GM18520 (cell line): ENCODE measurements around the gene SPPL2C.
"Not testable (repeated sequence)": the region's sequence is repeated elsewhere in the genome, so short reads cannot be mapped to it uniquely, and the experiment has no call there.

Source experiments
- ATAC-seq: cut with Tn5 transposase; IDR thresholded peaks from one replicate; pipeline ENCODE4 v1.9.1; 2021; ENCODE audit not compliant: unreplicated experiment

Gene SPPL2C

GRCh38 chr17:45849536-45849990, 4.9 kb downstream of the SPPL2C start:
- no peak for ATAC-seq

GRCh38 chr17:45850011-45850410, 5.3 kb downstream of the SPPL2C start:
- no peak for ATAC-seq

- no peak for ATAC-seq
Measured at GRCh38 chr17:45850468-45850867, 5.8 kb downstream of the SPPL2C start.

GRCh38 chr17:45851022-45851421, 6.3 kb downstream of the SPPL2C start:
- no peak for ATAC-seq

- no peak for ATAC-seq
Measured at GRCh38 chr17:45851464-45851863, 6.8 kb downstream of the SPPL2C start.

GRCh38 chr17:45851873-45852272, 7.2 kb downstream of the SPPL2C start:
- ATAC-seq = no peak

- no peak for ATAC-seq
Measured at GRCh38 chr17:45852535-45853297, 8.0 kb downstream of the SPPL2C start.

GRCh38 chr17:45854209-45854608, 9.5 kb downstream of the SPPL2C start:
- ATAC-seq = no peak

GRCh38 chr17:45855691-45856336, 11.1 kb downstream of the SPPL2C start:
- ATAC-seq = no peak

- no peak for ATAC-seq
Measured at GRCh38 chr17:45857977-45858708, 13.5 kb downstream of the SPPL2C start.

- ATAC-seq = no peak
Measured at GRCh38 chr17:45861165-45861564, 16.5 kb downstream of the SPPL2C start.

- ATAC-seq = not testable (repeated sequence)
Measured at GRCh38 chr17:45862127-45862526, 17.4 kb downstream of the SPPL2C start.

GRCh38 chr17:45863857-45864654, 19.4 kb downstream of the SPPL2C start:
- no peak for ATAC-seq

- ATAC-seq = no peak
Measured at GRCh38 chr17:45867171-45867570, 22.5 kb downstream of the SPPL2C start.

GRCh38 chr17:45867702-45868101, 23.0 kb downstream of the SPPL2C start:
- no peak for ATAC-seq

- ATAC-seq = no peak
Measured at GRCh38 chr17:45868276-45868675, 23.6 kb downstream of the SPPL2C start.

- ATAC-seq = no peak
Measured at GRCh38 chr17:45869676-45870341, 25.1 kb downstream of the SPPL2C start.

- no peak for ATAC-seq
Measured at GRCh38 chr17:45870342-45870974, 25.8 kb downstream of the SPPL2C start.

GRCh38 chr17:45871718-45872117, 27.0 kb downstream of the SPPL2C start:
- ATAC-seq = no peak

- ATAC-seq = no peak
Measured at GRCh38 chr17:45873728-45874127, 29.0 kb downstream of the SPPL2C start.
